D721Med (cell line): ENCODE data around the gene TGFB3.

Experiments
- DNase-seq: peaks from one replicate; pipeline ENCODE4 v3.0.0; 2011; ENCODE audit warnings: low spot score; ENCODE audit not compliant: insufficient read length
- FAIRE-seq: peaks from 2 replicates; lab custom pipeline; 2011; peaks lifted over from hg19 to GRCh38; lab: Jason Lieb, UNC
- TF ChIP-seq, protein P1 (sequence below): IDR thresholded peaks from 2 replicates; pipeline ENCODE4 v1.5.1; 2012; ENCODE audit warnings: mild to moderate bottlenecking, control low read depth; ENCODE audit not compliant: insufficient read depth; ENCODE audit errors: missing control alignments

The TGFB3 gene

GRCh38 chr14:75961662-75962061 lies 20.1 kb downstream of the TGFB3 start:
- FAIRE-seq, result no peak
- TF ChIP-seq, protein P1, sequence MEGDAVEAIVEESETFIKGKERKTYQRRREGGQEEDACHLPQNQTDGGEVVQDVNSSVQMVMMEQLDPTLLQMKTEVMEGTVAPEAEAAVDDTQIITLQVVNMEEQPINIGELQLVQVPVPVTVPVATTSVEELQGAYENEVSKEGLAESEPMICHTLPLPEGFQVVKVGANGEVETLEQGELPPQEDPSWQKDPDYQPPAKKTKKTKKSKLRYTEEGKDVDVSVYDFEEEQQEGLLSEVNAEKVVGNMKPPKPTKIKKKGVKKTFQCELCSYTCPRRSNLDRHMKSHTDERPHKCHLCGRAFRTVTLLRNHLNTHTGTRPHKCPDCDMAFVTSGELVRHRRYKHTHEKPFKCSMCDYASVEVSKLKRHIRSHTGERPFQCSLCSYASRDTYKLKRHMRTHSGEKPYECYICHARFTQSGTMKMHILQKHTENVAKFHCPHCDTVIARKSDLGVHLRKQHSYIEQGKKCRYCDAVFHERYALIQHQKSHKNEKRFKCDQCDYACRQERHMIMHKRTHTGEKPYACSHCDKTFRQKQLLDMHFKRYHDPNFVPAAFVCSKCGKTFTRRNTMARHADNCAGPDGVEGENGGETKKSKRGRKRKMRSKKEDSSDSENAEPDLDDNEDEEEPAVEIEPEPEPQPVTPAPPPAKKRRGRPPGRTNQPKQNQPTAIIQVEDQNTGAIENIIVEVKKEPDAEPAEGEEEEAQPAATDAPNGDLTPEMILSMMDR, result no peak
- DNase-seq, result no peak

GRCh38 chr14:75960231-75960630 lies 21.6 kb downstream of the TGFB3 start:
- TF ChIP-seq, protein P1, result no peak
- DNase-seq (no peak), FAIRE-seq (no peak)

DNA sequence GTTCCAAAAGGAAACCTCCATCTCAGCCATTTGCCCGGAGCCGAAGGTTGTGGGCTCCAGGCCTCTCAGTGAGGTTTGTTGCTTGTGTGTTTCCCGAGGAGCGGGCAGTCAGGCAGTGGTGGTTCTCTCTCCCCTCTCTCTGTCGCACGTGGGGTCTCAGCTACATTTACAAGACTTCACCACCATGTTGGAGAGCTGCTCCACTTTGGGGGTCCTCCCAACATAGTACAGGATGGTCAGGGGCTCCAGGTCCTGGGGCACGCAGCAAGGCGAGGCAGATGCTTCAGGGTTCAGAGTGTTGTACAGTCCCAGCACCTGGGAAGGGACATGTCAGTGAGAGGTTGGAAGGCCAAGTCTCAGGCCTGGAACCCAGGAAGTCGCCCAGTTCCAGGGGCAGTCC lies 22.8 kb downstream of the TGFB3 start:
- DNase-seq (no peak), FAIRE-seq (no peak)
- TF ChIP-seq, protein P1, result no peak

GRCh38 chr14:75952489-75952888 lies 29.3 kb downstream of the TGFB3 start:
- TF ChIP-seq, protein P1, result no peak
- DNase-seq, result no peak
- FAIRE-seq, result no peak

DNA sequence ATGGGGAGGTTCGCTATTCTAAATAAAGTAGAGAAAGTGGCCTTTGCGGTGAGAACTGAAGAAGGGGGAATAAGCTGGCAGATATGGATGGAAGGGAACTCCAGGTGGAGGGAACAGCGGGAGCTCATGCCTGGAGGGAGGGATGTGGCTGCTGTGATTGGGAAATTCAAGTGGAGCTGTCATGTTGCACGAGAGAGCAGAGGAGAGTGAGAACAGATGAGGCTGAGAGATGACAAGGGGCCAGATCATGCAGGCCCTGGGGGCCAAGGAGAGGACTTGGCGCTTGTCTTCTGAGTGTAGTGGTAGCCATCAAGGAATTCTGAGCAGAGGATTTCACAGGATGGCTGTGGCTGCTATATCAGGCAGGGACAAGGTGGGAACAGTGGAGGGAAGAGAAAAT lies 35.0 kb downstream of the TGFB3 start:
- no peak for DNase-seq
- TF ChIP-seq, protein P1, result no peak
- FAIRE-seq, result no peak

DNA sequence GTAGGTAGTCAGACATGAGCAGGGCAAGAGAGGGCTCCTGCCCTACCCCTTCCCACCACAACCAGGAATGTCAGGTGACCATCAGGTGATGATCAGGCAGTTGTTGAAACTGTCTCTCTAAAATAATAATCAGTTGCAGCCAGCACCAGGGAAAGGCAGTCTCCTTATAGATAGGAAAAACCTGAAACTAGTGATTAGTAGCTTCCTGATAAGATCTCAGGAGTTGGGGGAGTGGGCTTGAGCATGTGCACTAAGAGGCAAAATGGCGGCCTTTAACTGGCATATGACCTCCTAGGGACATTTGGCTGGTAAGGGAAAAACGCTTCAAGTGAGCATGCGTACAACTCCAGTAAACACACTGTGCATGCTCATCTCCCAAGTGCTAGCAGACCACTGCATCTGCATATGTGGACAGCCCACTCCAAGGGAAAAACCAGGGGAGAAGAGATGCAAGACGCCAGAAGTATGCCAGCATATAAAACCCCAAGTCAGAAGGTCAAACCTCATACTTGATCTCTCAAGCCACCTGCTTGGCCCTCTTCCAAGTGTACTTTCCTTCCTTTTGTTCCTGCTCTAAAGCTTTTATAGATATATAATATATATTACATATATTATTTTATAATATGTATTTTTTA lies 37.1 kb downstream of the TGFB3 start:
- TF ChIP-seq, protein P1, result no peak
- FAIRE-seq (no peak), DNase-seq (no peak)

- TF ChIP-seq, protein P1, result no peak
- no peak for FAIRE-seq
- no peak for DNase-seq
These were observed 40.8 kb downstream of the TGFB3 start for GRCh38 chr14:75941030-75941429.
